ENCODE measurements around the gene GPR39.

The GPR39 gene

DNA sequence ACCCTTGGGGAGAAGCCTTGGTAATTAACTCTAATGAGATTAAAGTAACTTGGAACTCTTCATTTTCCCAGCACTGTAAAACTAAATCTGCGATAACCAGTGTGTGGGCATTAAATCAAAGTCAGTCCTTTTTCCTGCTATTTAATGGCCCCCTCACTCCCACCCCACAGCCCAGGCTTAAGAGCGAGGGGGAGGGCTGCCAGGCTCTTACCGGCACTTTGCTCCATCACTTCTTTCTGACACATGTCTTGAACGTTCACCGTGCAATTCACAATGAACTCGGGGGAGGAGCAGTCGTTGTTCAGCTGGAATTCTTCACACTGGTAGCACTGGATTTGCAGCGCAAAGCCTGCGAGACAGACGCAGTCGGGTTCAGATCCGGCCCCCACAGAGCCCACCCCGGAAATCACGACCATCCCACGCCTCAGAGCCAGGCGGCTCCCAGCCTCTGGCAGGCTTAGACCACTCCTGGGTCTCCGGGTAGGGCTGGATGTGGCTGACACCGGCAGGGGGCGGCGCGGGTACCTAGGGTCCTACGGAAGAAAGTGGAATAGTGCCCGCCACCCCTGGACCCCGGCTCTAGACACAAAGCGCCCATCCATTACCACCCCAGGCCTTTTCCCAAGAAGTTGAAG is 251.7 kb downstream of the GPR39 start:
- TF ChIP-seq, protein P1, sequence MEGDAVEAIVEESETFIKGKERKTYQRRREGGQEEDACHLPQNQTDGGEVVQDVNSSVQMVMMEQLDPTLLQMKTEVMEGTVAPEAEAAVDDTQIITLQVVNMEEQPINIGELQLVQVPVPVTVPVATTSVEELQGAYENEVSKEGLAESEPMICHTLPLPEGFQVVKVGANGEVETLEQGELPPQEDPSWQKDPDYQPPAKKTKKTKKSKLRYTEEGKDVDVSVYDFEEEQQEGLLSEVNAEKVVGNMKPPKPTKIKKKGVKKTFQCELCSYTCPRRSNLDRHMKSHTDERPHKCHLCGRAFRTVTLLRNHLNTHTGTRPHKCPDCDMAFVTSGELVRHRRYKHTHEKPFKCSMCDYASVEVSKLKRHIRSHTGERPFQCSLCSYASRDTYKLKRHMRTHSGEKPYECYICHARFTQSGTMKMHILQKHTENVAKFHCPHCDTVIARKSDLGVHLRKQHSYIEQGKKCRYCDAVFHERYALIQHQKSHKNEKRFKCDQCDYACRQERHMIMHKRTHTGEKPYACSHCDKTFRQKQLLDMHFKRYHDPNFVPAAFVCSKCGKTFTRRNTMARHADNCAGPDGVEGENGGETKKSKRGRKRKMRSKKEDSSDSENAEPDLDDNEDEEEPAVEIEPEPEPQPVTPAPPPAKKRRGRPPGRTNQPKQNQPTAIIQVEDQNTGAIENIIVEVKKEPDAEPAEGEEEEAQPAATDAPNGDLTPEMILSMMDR (IDR thresholded peaks at IDR 0.05; ENCODE audit: insufficient read depth, low read depth, low read length, missing control alignments) = no peak
- DNase-seq (ENCODE audit: low read depth) = no peak
- no peak overlapping the region for H3K4me3 ChIP-seq (ENCODE audit: low read depth, low read length)

DNA sequence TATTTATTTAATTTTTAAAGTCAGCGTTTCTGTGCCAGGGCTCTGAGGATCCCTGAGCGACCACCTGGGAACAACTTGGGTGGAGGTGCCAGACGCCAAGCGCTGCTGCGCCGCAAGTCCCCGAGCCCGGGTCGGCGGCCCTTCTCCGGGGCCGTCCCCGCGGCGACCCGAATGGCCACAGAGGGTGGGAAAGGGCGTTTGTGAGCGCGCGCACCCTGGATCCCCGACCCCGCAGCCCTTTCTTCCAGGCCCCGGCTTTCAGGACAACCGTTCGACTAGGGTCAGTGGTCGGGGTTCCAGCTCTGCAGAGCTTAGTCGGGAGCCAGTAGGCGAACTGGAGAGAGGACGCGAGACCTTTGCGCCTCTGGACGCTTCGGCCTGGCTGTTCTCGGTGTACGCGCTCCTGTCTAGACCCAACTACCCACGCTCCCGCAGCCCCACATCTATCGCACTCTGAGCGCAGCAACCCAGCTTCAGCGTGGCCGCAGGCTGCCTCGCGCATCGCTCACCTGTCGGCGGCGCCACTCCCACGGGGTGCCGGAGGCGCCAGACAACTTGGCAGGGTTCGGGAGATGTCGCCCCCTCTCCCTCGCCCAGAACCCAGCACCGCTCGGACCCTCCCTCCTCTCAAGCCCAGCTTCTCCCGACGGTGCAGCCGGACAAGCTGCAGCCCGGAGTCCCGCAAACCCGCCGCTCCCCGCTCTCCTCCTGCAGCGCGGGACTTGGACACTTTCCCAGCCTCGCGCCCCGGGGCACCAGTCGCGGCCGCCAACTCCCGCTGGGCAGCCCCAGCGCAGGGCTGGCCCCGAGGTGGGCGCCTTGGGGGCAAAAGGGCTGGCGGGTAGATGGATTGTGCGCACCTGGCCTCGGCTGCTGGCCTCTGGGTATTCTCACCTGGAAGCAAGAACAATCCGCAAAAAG is 252.6 kb downstream of the GPR39 start:
- H3K4me3 ChIP-seq (ENCODE audit: low read depth, low read length) = no peak overlapping the region
- DNase-seq (ENCODE audit: low read depth) = no peak
- TF ChIP-seq, protein P1 (IDR thresholded peaks at IDR 0.05; ENCODE audit: insufficient read depth, low read depth, low read length, missing control alignments) = no peak

GRCh38 chr2:132669908-132670495 is 253.4 kb downstream of the GPR39 start, which contains the start of gene LYPD1:
Gene LYPD1, minus strand, starts transcription at chr2:132670205. Its CDS starts 273 bp downstream, at chr2:132669932.
- TF ChIP-seq, protein P1 (IDR thresholded peaks at IDR 0.05; ENCODE audit: insufficient read depth, low read depth, low read length, missing control alignments) = no peak
- DNase-seq (ENCODE audit: low read depth) = no peak
- no peak within 1 kb of the TSS for H3K4me3 ChIP-seq (ENCODE audit: low read depth, low read length)

DNA sequence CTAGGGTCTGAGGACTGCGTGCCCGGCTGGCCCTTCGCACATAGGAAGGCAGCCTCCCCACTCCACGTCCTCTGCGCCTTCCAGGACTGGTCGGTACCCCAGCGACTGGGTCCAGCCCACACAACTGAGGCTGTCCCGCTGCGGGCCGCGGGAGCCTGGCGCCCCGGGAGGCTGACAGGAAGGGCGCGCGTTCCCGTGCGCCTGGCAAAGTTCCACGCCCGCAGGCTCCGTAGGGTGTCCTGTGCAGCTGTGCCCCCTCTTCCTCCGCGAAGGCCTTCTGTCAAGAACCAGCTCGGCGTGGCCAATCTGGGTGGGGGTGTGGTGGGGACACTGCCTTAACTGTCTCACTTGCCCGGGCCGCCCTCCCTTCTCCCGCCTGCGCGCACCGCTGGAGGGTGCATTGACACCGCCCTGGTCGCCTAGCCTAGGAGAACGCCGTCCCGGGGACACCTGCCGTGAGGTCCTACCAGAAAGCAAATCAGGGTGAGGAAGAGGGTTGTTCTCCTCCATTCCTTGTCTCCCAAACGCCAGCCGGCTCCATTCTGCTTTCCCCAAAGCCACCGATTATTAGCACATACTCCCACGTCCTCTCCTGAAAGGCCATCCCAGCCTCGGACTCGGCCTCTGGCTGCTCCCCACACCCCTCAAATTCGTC is 254.0 kb downstream of the GPR39 start:
- H3K4me3 ChIP-seq (ENCODE audit: low read depth, low read length) = no peak overlapping the region
- TF ChIP-seq, protein P1 (IDR thresholded peaks at IDR 0.05; ENCODE audit: insufficient read depth, low read depth, low read length, missing control alignments) = no peak
- no peak for DNase-seq (ENCODE audit: low read depth)

DNA sequence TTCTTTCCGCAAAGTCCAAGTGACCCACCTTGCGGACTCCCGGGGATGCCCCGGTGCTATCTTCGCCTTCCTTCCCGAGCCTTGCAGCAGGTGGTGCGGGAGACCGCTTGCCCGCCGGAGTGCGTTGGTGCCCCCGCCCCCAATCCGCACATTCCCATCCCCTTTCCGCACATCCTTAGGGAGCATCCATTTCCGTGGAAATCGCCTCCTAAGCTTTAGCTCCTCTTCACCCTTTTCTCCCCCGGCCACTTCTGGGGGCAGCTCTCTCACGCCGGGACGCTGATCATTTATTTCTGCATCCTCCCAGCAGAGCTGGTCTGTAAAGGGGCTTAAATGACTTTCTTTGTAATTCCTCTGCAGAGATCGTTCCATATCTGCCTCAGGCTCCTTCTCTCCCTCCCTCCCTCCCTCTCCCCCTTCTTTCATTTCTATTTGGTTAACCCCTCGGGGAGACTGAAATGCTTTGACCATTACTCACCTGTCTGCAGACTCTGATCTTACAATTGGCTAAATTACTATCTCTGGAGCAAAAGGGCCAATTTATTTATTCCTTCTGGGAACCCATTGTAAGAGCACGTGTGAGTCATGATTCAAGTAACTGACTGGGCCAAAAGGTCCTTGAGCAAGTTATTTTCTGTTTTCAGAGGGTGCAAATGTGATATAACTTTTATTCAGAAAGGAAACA is 254.7 kb downstream of the GPR39 start:
- DNase-seq (ENCODE audit: low read depth) = no peak
- TF ChIP-seq, protein P1 (IDR thresholded peaks at IDR 0.05; ENCODE audit: insufficient read depth, low read depth, low read length, missing control alignments) = no peak
- H3K4me3 ChIP-seq (ENCODE audit: low read depth, low read length) = no peak overlapping the region

GRCh38 chr2:132676999-132677398 is 260.4 kb downstream of the GPR39 start:
- TF ChIP-seq, protein P1 (IDR thresholded peaks at IDR 0.05; ENCODE audit: insufficient read depth, low read depth, low read length, missing control alignments) = no peak
- H3K4me3 ChIP-seq (ENCODE audit: low read depth, low read length) = no peak overlapping the region
- DNase-seq (ENCODE audit: low read depth) = no peak
